NCI-H1105 treated with DMSO at 0.1 percent for 48 hours (cell line): ENCODE measurements around the gene TIAM1.
"Not testable (repeated sequence)": the region's sequence is repeated elsewhere in the genome, so short reads cannot be mapped to it uniquely, and the experiment has no call there.

Experiments used
- DNase-seq: peaks from one replicate; lab custom pipeline; 2025; lab: John Stamatoyannopoulos, UW

Gene TIAM1

DNA sequence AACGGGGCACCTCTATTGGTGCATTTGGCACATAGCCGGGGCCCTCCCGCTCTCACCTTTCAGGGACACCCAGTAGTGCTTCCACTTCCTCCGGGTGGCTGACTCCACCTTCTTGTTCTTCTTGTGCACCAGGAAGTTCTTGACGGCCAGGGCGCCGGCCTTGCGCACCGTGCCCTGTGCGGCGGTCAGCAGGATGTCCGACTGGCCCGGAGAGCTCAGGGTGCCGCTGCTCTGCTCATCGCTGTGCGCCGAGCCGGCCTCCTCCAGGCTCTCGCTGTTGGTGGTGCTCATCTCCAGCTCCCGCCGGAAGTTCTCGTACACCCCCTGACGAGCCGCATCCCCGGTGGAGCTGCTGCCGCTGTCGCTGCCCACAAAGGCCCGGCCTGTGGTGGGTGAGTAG lies 92.4 kb downstream of the TIAM1 start:
- DNase-seq: no peak

DNA sequence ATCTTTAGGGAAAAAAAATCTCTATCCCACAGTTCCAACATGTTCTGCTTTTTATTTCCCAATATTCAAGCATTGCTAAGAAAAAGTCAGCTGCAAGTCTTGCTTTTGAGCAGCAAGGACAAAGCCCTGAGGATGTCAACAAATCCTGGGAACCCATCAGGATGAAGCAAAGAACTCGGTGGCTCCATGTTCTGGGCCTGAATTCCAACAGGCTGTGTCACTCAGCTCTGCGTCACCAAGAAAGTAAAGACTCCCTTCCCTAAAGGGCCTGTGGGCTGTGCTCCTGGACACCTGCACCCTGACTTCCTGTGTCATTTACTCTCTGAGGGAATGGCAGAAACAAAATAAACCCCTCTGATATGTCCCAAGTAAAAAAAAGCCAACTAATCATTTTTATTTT lies 95.5 kb downstream of the TIAM1 start:
- DNase-seq: no peak

DNA sequence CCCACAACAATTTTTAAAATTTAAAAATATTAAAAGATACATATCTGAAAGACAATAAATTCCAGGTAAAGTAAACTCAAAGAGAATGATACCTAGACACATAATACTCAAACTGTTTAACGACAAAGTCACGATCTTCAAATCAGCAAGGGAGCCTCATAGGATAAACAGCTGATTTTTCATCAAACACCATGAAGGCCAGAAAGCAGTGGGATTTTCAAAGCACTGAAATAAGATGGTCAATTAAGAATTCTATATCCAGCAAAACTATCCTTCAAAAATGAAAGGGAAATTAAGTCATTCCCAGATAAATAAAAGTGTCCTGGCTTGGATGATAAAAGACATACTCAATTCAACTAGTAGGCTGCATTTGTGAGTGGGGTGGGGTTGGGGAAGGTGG lies 100.5 kb downstream of the TIAM1 start:
- DNase-seq: no peak

DNA sequence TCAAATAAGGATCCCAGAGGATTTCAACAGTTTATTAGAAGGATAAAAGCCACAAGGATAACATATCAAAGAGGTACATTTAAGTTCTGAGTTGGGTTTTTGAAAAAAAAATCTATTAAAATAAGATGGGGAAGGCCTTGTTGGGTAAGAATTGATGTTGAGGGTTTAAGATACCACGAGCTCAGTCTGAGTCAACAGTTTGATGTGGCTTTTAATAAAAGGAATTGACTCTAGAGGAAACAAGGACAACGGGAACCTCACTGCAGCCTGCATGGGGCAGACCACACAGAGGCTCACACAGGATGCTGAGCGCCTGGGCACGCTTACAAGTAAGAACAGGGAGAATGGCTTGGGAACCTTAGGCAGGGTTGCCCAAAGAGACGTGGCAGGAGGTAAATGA lies 107.5 kb downstream of the TIAM1 start:
- no peak for DNase-seq

DNA sequence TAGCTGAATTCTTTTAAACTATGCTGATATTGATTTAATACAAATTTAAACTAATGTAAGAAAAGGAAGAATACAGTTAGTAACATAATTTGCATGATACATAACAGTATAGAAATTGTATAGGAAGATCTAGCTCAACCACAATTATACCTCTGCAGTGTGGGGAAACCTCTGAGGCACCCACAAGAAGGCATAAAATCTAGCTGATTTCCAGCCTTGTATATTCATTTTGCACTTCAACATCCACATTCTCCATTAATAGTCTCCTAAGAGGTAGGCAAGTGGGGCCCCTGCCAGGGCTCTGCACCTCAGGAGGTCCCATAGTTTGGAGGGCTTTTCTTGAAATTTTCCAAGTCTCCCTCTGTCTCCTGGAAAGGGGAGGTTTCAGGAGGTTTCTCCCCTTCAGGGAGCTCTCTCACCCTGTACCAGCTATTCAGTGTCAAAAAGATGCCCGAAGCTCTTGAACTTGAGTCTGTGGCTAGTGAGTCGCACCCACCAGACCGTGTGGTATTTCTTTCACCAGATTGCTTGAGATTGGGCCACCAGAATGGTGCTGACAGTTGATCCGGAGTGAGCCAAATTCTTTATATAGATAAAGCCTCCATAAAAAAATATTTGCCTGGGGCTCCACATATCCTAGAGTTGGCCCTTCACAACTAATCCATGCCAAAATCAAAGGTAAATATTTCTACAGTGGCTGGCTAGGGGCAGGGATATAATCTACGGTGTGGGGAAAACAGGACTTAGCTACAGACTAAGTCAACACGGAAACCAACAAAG lies 108.2 kb downstream of the TIAM1 start:
- no peak for DNase-seq

DNA sequence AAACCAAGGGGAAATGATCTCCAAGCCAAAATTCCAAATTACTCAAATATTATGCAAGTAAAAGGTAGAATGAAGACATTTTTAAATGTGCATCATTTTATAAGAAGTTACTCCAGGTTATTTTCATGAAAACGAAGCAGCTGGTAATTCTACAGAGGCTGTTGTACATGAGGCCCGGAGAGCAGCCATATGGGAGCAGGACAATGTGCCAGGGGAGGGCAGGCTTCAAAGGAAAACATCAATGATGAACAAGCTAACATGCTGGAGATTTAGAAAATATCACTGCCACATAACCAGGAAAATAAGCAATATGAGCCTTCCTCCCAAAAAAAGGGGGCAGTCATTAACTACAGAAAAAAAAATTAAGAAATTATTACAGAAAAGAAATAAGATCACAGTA lies 109.1 kb downstream of the TIAM1 start:
- DNase-seq: no peak

DNA sequence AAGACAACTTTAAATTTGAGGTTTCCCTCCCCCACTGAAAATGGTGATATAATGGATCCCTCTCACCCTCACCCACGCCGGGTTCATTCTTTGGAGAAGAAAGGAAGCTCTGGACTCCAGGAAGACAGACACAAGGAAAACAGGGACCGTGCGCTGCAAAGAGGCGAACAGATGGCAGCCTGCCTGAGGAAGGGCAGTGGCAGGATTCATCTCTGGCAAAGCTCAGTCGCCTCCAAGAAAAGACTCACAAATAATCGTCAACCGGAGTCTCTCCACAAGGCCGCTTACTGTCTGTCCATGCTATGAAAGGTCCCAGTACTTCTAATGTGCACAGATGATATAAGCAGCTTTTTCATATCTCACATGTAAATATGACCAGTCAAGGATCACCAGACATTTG lies 110.3 kb downstream of the TIAM1 start:
- no peak for DNase-seq

DNA sequence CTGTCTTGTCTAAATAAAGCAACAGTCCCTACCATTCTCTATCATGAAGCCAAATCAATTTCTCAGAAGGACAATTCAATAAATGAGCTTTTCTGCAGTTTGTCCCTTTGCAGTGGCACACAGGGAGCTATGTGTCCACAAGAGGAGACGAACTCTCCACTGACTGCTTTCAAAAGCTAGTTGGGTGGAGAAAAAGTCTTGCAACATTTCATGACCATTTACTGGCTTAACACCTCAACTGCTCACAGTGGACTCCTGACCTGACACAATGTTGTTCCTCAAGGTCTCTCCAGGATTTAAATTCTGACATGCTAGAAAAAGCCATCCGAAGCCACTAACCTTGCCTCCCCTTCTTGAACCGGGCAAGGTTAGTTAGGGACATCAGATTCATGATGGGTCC lies 111.7 kb downstream of the TIAM1 start:
- no peak for DNase-seq

DNA sequence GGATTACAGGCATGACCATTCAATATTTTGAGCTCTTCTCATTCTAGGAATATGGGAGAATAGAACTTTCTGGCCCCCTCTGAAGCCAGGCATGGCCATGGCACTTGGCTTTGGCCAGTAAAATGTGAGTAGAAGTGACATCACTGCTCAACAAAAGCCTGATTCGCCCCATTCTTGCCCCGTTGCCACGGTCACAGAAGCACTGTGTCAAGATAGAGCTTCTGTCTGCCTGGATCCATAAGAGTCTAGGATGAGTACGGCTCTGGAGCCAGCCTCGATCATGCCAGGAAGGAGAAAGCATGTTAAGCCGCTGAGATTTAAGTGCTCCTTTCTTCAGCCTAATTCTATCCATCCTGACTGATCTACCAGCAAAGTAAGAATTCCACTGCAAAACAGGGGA lies 113.1 kb downstream of the TIAM1 start:
- no peak for DNase-seq

DNA sequence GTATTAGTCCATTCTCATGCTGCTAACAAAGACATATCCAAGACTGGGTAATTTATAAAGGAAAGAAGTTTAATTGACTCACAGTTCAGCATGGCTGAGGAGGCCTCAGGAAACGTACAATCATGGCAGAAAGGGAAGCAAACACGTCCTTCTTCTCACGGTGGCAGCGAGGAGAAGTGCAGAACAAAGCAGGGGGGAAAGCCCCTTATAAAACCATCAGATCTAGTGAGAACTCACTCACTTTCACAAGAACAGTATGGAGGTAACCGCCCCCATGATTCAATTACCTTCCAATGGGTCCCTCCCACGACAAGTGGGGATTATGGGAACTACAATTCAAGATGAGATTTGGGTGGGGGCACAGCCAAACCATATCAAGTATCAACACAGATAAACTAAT lies 115.3 kb downstream of the TIAM1 start:
- DNase-seq: not testable (repeated sequence)

DNA sequence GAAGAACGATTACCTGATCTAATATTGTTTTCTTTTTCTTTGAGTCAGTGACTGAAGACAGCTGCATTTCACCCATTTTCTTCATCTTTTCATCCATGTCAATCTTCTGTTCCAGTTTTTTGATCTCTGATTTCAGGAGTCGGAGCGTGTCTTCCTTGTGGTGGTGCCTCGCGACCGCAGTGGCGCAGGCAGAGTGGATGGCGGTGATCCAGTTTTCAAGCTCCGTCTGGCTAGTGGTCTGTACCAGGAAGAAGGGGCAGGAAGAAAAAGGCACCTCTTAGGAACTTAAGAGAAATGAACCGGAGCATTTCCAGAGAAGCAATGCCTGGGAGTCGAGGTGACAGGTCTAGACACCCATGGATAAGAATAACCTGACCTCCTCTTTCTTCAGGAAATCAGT lies 118.3 kb downstream of the TIAM1 start:
- no peak for DNase-seq

DNA sequence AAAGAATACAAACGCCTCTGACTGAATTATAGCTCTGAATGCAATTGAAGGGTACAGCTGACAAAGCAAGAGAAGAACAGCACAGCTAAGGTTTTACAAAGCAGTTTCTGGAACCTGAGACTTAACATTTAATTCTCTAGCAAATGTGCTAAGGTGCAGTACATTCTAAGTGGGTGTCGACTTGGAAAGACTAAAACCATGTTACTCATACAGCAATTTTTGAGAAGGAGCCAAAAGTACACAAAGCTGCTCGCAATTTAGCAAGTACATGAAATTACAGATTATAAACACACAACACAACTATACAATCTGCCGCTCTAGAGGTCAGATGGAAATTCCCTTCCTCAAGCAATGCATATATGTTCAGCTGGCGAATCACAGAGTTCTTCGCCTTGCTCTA lies 121.9 kb downstream of the TIAM1 start:
- DNase-seq: peak; percentile 69

DNA sequence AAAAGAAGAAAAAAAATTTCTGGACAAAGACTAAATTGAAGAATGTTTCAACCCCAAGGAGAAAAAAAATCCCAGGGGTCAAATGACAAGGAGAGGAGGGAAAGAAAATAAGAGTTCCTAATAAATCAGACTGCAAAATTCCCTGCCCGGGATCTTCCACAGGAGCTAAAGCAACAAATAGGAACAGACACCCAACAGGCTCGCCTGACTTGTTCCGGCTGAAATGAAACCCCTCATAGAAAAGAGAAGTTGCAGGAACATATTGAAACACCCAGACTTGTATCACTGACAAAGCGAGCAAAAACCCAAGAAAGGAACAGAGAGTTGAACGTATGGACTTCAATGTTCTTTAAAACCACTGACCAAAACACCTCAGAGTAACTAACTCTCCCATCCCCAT lies 123.0 kb downstream of the TIAM1 start:
- no peak for DNase-seq

DNA sequence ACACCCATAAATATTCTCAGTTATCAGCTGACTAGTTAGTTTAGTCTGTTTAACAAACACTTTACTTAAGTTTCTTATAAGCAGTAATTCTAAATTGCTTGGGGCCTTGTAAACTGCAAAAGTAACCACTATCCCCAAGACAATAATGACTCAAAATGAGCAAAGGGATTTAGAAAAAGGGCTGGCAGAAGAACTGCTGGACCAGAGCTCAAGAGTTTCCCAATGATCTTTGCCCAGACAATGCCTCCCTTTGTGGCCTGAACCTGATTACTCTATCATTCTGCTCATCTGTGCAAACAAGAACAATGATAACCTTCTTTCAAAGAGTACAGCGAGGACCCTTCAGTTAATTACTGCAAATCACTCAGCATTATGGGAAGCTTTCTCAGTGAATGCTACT lies 123.5 kb downstream of the TIAM1 start:
- DNase-seq: peak; percentile 73

DNA sequence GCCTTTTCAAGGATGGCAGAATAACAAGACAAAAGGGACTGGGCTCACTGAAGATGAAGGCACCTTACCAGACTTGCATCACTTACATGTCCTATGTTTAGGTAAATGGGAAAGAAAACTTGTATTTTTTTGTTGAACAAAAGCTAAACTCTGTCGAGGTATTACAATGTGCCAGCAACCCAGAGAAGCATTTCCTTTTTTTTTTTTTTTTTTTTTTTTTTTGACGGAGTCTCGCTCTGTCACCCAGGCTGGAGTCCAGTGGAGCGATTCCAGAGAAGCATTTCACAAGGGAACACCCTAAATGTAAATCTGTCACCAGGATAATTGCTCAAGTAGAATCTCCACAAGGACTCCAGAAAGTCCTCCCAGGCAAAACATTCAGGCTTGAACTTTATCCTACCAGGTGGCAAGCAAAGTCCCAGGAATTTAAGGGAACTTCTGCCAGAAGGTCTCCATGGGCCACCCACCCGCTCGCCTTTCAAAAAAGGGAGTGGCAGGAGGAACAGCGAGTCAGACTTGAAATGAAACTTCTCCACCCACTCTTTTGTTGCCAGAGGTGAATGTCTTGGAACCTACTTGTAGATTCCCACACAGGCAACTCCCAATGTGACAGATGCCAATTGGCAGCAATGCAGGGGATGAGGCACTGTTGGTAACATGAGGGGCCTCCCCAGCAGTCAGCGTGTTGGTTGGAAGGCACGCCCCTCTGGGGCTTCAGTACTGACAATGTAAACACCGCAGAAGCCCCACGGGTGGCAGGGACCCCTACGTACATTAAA lies 125.0 kb downstream of the TIAM1 start:
- DNase-seq: no peak

DNA sequence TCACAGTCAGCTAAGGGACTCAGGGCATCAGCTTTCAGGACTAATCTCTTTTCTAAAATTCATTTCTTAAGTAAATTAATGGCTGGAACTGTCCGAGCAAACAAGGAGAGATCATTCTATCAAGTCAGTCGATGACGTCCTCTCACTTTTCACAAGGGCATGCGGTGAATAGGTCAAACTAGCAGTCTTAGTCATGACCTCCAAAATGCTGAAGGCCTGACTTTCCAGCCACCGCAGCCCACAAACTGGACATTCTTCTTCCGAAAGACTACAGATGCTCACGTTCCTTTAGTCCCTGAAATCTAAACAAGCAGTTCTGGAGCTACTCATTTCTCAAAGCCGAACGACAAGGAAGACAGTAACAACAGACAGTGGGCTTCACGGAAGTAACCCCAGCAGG lies 127.9 kb downstream of the TIAM1 start:
- no peak for DNase-seq

DNA sequence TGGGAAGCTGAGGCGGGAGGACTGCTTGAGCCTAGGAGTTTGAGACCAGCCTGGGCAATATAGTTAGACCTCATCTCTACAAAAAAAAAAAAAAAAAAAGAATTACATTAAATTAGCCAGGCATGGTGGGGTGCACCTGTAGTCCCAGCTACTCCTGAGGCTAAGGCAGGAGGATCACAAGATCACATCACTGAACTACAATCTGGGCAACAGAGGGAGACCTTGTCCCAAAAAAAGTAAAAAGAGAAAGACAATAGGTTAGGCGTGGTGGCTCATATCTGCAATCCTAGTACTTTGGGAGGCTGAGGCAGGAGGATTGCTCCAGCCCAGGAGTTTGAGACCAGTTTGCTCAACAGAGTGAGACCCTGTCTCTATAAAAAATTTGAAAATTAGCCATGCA lies 130.3 kb downstream of the TIAM1 start:
- no peak for DNase-seq

DNA sequence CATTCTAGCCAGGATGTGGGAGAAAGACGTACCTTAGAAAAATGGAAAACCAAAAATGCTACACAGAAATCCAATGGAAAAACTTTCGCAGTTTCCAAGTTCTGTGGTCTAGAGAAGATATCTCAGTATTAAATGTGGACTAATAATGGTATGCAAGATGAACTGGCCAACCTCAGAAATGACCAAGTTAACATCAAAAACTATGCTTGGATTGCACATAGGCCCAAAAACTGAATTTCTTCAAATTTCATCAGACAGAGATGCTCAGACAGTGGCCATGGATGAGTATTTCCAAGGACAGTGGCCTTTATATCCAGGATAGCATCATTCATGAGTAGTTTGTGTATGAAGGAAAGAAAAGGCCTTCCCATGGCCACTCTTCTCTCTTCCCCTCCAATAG lies 132.2 kb downstream of the TIAM1 start:
- no peak for DNase-seq

DNA sequence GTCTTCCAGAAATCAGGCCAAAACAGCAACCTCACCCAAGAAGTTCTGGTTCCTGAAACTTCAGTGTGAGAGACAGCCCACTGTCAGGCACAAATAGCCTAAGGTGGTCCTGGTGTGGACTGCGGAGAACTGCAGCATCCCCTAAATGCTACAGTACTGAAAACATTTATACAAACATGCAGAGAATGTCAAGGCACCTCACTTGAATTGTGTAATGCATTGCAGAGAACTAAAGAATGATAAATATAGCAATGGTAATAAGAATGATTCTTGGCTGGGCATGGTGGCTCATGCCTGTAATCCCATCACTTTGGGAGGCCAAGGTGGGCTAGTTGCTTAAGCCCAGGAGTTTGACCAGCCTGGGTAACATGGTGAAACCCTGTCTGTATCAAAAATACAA lies 138.6 kb downstream of the TIAM1 start:
- DNase-seq: no peak

DNA sequence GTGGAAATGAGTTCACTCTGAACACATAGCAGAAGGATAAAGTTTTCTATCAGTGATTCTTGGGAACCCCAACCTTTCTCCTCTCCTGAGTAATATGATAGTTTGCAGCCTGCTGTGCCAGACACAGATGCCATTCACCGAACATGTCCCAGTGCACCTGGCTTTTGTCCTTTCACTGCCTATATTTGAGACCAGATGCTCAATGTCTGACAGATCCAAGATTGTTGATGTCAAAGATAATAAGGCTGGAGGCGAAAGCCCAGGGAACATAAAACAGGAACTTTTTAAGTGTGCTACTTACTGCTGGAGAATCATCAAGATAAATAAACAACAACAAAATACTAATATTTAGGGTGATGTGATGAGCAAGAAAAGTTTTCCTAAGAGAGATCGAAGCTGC lies 139.3 kb downstream of the TIAM1 start:
- peak; percentile 80 for DNase-seq

DNA sequence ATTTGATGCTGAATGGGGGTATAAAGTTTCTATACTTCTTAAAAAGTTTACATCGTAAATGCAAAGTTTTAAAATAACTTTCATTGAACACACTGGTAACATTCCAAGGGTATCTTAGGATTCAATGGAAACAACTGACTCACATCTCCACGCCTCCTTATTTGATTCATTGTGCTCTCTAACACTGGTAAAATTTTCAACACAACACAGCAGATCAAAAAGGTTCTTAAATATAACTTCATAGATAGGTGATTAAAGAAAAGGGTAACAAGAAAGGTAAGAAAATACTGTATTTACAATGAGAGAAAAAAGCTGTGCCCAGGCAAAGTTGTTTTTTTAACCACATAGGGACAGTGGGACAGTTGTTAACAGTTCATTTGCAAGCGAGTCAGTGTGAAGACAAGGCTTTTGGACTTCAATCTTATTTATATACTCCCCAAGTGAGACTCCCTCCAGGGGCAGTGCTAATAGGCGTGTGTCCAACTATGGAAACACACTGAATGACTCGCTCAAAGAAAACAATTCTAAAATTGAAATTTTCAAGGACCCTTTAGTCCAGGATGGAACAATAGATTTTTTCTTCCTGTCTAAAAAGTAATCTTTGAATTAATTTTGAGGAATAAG lies 140.5 kb downstream of the TIAM1 start:
- DNase-seq: no peak

DNA sequence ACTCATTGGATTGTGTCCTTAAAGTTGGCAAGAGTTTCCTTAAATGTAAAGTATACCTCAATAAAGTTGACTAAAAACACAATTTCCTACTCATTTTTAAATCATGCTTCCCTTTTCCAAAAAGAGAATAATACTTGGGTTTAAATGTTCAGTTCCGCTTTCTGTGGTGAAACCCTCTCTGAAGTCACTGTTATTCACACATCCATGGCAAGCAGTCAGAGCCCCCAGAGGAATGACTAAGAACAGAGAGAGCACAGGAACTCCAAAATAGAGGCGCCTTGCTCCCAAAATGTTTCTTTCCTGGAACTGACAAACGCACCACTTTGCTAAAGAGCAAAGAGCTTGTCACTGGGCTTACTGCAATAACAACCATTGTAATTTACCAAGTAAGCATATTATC lies 142.5 kb downstream of the TIAM1 start:
- no peak for DNase-seq

DNA sequence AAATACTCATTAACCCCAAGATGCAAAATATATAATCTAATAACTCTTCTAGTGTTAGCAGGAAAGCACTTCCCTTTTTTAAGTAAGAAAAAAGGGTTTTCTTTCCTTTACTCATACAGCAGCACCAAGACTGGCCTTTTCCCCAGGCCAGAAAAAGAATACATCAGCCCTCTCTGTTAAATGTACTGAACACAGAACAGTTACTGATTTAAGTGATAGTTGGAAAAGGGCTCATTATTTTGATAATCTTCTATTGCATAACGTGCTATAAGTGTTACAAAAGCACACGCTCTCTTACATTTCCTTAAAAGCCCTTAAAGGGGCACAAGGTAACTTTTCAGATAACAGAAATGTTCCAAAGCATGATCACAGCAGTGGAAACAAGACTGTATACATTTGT lies 142.9 kb downstream of the TIAM1 start:
- no peak for DNase-seq
